Effector memory CD4-positive, alpha-beta T cell (primary cell): Measurements from ENCODE around the gene VASH2.

Experiments used
- DNase-seq, 3 donors: peaks; one replicate each; pipeline ENCODE4 v3.0.0-alpha.2; 2020
- H3K27ac ChIP-seq: 2 replicates; pipeline ENCODE4 v1.7.0; 2013; ENCODE audit warnings: mild to moderate bottlenecking, low read length, moderate library complexity; ENCODE audit not compliant: insufficient read depth, poor library complexity, severe bottlenecking
- H3K27me3 ChIP-seq: replicated peaks from 2 replicates; pipeline ENCODE4 v1.7.0; 2013; ENCODE audit warnings: mild to moderate bottlenecking, low read length; ENCODE audit not compliant: insufficient read depth, control insufficient read depth, poor library complexity, severe bottlenecking
- H3K36me3 ChIP-seq: 2 replicates; pipeline ENCODE4 v1.7.0; 2013; ENCODE audit warnings: mild to moderate bottlenecking, low read length, moderate library complexity; ENCODE audit not compliant: control insufficient read depth, insufficient read depth
- H3K4me1 ChIP-seq: 2 replicates; pipeline ENCODE4 v1.7.0; 2013; ENCODE audit warnings: low read length, mild to moderate bottlenecking; ENCODE audit not compliant: control insufficient read depth, insufficient read depth, poor library complexity, severe bottlenecking
- H3K4me3 ChIP-seq: 2 replicates; pipeline ENCODE4 v1.7.0; 2013; ENCODE audit warnings: low read length, low read depth, mild to moderate bottlenecking; ENCODE audit not compliant: insufficient read depth, poor library complexity, severe bottlenecking
- H3K9me3 ChIP-seq: 2 replicates; pipeline ENCODE4 v1.7.0; 2013; ENCODE audit warnings: mild to moderate bottlenecking, low read length, moderate library complexity; ENCODE audit not compliant: control insufficient read depth

The VASH2 gene

DNA sequence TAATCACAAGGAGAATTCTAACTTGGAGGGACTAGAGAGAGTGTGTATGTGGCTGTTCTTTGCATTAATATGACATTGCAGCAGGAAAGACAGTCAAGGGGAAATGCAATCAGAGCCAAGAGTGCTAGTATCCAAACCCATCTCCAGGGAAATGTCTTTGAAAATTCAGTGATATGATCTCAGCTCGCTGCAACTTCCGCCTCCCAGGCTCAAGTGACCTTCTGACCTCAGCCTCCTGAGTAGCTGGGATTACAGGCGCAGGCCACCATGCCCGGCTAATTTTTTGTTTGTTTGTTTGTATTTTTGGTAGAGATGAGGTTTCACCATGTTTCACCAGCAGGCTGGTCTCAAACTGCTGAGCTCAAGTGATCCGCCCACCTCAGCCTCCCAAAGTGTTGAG is 16.3 kb downstream of the VASH2 start:
- no peaks in the 10 kb centered on the region for H3K36me3 ChIP-seq
- no peak overlapping the region for H3K4me3 ChIP-seq
- H3K4me1 ChIP-seq = no peaks in the 10 kb centered on the region
- H3K27ac ChIP-seq = no peak overlapping the region
- no peak for DNase-seq
- H3K27me3 ChIP-seq = no peaks in the 10 kb centered on the region
- no peaks in the 10 kb centered on the region for H3K9me3 ChIP-seq

DNA sequence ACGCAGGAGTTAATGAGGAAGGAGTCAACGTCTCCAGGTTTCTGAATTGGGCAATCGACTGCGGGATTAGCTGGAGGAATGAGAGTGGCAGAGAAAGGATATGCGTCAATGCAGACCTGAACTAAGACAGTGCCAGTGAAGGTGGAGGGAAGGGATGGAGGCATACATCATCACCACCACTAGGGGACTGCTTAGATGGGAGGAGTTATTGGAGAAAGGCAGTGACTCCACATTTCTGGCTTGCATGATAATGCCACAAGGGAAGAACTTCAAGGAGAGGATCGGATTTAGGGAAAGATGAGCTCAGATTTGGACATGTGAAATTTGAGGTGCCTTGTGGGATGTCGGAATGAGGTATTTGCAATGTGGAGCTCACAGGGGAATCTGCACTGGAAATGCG is 17.5 kb downstream of the VASH2 start:
- Histone ChIP-seq H3K4me1 (no peaks in the 10 kb centered on the region), H3K4me3 (no peak overlapping the region), H3K27me3 (peaks cover 3% of the 10 kb centered on the region), H3K9me3 (no peaks in the 10 kb centered on the region), H3K36me3 (no peaks in the 10 kb centered on the region), H3K27ac (no peak overlapping the region)
- DNase-seq = no peak

DNA sequence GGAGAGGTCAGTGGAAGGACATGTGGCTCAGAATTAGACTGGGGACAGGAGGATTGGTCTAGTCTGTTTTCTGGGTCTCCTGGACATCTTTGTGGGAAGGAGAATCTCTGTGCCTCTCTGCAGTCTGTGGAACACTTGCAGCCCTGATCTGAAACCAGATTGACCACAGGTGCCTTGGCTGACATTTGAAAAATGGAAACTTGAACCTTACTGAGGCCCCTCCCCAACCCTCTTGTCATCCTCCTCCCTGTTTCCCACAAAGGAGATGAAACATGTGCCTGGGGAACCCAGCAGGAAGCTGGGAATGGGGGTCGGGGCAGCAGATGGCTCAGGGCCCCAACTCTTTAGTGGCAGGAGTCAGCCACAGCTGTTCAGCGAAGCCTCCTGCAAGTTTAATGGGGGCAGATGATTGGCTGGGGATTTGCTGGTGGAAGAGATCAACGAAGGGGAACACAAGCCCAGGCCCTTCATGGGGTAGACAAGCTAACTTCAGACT is 18.1 kb downstream of the VASH2 start:
- Histone ChIP-seq H3K27ac (no peak overlapping the region), H3K9me3 (no peaks in the 10 kb centered on the region), H3K4me3 (no peak overlapping the region), H3K27me3 (peaks cover 3% of the 10 kb centered on the region), H3K36me3 (no peaks in the 10 kb centered on the region), H3K4me1 (no peaks in the 10 kb centered on the region)
- no peak for DNase-seq

DNA sequence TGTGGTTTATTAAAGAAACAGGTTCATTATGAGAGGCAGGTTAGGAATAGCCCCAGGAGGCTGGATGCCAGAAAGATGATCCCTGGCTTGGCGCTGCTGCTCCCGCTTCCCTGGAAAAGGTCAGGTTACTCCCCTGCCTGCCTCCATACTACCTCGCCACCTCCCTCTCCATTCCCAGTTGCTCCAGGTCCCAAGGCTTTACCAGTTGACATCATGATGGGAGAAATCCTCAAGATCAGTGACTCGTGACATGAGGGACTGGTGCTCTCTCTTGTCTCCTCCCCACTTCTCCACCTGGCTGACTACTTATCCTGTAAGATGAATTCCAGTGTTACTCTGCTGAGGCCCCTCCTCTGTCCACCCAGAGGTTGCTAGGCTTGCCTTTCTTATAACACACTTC is 19.7 kb downstream of the VASH2 start:
- no peak for DNase-seq
- Histone ChIP-seq H3K4me3 (no peak overlapping the region), H3K36me3 (no peaks in the 10 kb centered on the region), H3K27ac (no peak overlapping the region), H3K9me3 (no peaks in the 10 kb centered on the region), H3K27me3 (peaks cover 3% of the 10 kb centered on the region), H3K4me1 (no peaks in the 10 kb centered on the region)

DNA sequence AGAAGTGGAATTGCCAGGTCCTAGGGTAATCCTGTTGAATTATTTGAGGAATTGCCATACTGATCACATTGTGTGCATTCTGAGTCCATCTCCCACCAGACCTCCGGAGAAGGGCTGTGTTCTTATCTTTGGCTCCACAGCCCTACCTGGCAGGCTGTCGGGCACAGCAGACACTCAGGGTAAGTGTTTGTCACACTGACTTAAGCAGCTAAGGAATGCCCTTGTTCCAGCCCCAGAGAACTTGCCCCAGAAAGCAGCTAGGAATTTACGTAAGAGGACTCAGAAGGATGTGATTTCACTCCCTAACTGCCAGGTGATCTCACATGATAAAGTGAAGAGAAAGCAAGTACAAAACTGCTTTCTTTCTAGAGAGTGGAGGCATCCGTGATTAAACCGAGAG is 21.0 kb downstream of the VASH2 start:
- peaks cover 3% of the 10 kb centered on the region for H3K27me3 ChIP-seq
- H3K36me3 ChIP-seq = no peaks in the 10 kb centered on the region
- no peak overlapping the region for H3K4me3 ChIP-seq
- DNase-seq = no peak
- no peak overlapping the region for H3K27ac ChIP-seq
- no peaks in the 10 kb centered on the region for H3K9me3 ChIP-seq
- H3K4me1 ChIP-seq = no peaks in the 10 kb centered on the region

DNA sequence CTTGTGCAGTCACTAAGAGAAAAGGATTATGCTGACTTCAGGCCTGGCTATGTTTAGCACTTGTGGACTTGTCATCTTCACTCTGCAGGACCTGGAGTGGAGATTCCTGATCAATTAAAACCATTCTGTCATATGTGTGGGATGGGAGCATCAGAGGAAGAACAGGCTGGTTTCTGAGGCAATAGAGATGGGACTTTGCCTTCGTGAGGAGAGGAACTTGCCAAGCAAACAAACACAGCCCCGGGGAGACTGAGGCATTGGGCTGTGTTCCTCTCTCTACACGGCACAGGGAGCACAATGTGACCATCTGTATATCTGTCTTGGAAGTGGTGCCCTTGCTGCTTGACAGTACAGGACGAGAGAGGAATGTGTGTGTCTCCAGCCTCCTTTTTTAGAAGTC is 23.1 kb downstream of the VASH2 start:
- Histone ChIP-seq H3K36me3 (no peaks in the 10 kb centered on the region), H3K4me1 (no peaks in the 10 kb centered on the region), H3K27ac (no peak overlapping the region), H3K27me3 (peaks cover 3% of the 10 kb centered on the region), H3K4me3 (no peak overlapping the region), H3K9me3 (no peaks in the 10 kb centered on the region)
- no peak for DNase-seq

DNA sequence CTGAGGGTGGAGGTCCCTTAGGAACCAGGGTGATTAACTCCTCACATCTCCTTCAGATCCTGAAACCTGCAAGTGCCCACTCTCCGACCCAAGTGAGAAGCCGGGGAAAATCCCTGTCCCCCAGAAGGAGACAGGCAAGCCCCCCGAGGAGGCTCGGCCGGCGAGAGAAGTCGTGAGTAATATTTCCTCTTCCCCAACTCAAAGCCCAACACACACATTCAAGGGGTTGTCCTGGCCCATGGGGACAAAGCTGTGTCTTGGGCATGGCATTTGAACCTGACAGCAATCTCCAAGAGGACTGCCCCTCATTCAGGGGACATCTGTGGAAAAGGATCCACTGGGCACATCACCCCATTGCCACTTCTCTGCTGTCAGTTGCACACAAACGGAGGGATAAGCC is 23.6 kb downstream of the VASH2 start:
- Histone ChIP-seq H3K9me3 (no peaks in the 10 kb centered on the region), H3K4me1 (no peaks in the 10 kb centered on the region), H3K36me3 (no peaks in the 10 kb centered on the region), H3K4me3 (no peak overlapping the region), H3K27me3 (peaks cover 3% of the 10 kb centered on the region), H3K27ac (no peak overlapping the region)
- DNase-seq = no peak

DNA sequence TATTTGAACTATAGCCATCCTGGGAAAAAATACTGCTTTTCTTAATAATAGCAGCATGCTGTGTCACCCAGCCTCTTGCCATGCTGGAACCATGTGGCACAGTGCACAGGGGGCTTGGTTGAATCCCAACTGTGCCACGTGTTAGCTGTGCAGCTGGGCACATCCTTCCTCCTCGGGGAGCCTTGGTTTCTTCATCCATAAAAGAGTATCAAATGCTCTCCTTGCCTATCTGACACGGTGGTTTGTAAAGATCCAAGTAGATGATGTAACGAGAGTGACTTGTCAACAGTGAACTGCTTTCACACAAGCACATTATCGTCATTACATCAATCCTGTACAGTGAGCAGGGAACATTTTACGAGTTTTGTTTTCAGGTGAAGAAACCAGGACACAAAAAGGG is 24.4 kb downstream of the VASH2 start:
- no peak overlapping the region for H3K27ac ChIP-seq
- no peak overlapping the region for H3K4me3 ChIP-seq
- no peak for DNase-seq
- no peaks in the 10 kb centered on the region for H3K4me1 ChIP-seq
- H3K36me3 ChIP-seq = no peaks in the 10 kb centered on the region
- H3K9me3 ChIP-seq = no peaks in the 10 kb centered on the region
- H3K27me3 ChIP-seq = peaks cover 3% of the 10 kb centered on the region

DNA sequence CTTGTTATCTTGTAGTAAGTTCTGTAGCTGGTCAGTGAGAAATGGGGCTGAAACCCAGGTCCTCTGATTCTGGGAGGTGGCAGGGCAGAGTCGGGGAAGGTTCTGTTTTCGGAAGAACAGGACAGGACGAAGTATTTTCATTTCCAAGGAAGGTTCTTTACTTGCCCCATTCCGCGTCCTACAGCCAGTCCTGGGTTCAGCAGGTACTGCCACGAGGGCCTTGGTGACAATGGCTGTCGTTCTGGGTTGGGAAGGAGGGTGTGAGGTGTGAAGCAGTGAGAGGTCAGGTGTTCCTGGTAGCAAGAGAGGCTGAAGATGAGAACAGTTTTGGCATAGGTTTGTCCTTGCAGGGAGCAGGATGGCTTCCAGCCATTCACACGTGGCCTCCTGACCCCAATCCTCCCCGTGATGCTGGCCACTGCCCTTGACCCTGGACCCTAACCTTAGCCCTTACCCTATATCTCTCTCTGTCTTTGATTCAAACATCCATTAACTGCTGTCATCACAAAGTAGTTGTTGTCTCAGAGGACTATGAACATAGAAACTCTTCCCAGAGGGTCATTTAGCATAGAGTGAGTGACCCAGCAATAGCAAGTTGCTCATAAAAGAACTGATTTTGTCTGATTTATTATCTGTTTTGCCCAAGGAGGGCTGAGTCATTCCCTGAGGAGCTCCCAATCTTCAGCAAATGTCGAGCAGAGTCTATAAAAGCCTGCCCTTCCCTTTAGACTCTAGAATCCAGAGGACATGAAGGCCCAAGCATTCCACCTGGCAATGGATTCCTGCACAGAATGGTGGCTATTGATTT is 25.0 kb downstream of the VASH2 start:
- H3K36me3 ChIP-seq = no peaks in the 10 kb centered on the region
- H3K27me3 ChIP-seq = peaks cover 3% of the 10 kb centered on the region
- no peak overlapping the region for H3K27ac ChIP-seq
- H3K4me3 ChIP-seq = no peak overlapping the region
- no peak for DNase-seq
- H3K4me1 ChIP-seq = no peaks in the 10 kb centered on the region
- no peaks in the 10 kb centered on the region for H3K9me3 ChIP-seq

DNA sequence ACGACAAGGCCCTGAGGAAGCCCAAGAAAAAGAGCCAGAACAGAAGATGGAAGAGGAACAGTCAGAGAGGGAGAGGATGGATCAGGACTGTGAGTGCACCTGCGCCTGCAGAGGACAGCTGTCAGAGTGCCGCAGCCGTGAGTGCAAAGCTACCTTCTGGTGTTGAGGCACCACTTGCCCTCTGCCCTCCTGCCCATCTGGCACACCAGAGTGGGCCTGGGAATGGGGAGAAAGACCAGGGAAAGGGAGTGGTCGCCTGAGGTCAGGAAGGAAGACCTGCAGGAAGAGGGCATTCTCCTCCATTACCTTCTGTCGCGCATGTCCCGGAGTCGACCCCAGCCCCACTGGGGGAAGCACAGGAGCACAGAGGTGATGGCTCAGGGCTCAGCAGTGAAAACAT is 26.2 kb downstream of the VASH2 start:
- no peak overlapping the region for H3K4me3 ChIP-seq
- H3K9me3 ChIP-seq = no peaks in the 10 kb centered on the region
- no peaks in the 10 kb centered on the region for H3K4me1 ChIP-seq
- DNase-seq = no peak
- H3K27ac ChIP-seq = no peak overlapping the region
- H3K36me3 ChIP-seq = no peaks in the 10 kb centered on the region
- peaks cover 3% of the 10 kb centered on the region for H3K27me3 ChIP-seq
